SIG-M5 treated with dmso at 0.1 percent for 504 hours (cell line): Measurements from ENCODE around the gene MDC1.

Source experiments
- DNase-seq: peaks from one replicate; lab custom pipeline; 2025; ENCODE audit not compliant: unreplicated experiment; lab: John Stamatoyannopoulos, UW

The MDC1 gene

DNA sequence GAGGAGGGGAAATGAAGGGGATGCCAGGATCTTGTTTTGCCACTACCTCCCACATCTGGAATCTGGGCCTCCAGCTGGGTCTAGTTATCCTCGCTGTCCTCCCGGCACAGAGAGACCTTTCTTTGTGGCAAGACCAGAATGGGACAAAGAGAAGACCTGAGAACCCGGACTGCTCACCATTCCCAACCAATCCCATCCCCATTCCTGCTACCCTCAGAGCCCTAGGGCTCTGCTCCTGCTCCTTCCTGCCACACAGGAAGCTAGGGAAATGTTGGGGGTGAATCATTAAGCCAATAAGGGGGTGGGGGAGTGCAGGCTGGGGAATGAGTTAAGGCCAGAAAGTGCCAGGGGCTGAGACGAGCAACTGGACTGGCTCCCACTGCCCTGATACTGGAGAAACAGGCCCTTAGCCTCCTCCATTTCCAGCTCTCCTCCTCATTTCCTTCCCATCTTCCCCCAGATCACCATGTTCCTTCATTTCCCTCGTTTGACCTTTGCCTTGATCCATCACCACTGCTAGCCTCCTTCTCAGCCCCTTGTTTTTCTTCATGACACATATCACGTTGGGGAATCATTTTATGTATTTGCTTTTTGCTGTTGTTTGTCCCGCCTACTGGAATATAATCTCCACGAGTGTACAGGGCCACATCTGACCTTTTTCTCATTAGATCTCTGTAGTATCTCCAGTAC lies 31.9 kb upstream of the MDC1 start:
- DNase-seq = no peak

DNA sequence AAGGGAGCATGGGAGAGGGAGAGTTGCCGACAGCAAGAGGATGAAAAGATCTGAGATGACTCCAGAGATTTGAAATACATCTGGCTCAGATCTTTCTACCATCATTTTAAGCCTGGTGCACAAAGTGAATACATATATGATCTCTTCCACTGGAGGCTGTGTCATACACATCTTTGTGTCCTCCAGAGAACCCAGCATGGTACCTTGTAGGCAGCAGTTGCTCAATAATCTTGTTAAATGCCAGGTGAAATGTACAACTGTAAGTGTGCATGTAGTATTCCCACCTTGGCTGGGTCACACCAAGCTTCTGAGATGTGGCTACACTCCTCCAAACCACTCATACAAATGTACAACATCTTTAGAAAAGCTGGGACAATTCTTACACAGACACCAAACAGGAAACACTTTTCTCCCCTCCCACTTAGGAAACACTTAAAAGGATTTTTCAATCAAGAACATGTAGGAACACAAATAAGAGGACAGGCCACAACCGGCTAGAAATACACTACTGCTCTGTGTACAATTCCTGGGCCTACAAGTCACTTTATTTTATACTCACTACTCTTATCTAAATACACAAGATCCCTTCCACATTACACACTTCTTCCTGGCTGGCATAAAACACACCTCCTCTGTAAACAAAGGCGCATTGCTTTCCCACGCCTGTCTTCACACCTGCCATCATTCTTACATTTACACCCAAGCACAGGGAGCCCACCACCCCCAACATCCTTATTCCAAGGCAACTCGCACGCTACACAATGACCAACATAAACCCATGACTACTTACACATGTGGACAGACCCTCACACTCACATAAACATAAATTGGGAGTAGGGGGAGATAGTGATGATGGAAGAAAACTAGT lies 31.1 kb upstream of the MDC1 start:
- no peak for DNase-seq

DNA sequence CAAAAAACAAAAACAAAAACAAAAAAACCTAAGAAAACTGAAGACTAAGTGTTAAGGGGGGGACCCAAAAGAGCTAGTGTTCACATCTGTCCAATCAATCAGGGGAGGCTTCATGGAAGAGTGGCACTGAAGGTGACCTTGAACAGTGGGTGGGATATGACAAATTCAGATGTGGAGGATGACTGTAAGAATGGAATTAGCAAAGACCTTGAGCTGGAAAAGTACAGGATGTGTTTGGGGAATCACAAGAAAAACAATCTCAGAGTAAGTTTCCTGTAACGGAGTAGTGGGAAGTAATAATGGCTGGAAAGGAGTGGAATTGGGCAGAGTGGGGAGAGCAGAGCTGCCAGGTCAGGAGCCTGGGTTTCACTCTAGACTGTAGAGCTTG lies 30.2 kb upstream of the MDC1 start:
- no peak for DNase-seq

DNA sequence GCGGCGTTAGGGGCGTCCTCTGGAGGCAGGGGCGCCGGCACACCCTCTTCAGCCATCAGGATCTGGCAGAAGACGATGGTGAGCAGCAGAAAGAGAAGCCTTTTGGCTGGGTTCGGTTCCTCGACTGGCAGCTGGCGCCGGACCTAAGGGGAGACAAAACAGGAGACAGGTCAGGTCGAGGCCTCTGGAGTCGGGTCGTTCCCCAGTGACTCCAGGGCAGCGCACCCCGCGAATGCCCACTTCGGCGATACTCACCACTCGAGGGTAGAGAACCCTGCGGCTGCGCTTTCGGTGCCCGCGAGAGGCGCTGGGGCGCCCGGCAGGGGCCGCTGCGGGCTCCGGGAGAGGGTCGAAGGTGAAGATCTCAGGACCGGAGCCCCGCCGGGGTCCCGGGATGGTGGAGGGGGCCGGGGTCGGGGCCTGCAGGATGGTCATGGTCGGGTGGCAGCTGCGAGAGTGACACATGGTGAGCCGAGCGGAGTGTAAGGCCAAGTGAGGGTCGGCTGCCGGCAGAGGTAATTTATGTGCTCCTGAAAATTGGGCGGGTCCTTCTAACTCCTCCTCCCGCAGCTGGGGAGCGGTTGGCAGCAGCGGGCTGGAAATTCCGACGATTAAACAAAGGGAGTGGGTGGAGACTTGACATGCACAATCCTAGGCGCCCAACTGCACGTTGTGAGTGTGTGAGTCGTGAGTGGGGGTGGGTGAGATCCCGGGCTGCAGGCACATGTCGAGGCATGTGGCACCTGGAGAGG lies 27.1 kb upstream of the MDC1 start, which contains the start of gene IER3:
Gene IER3 (minus strand): TSS at position 494 of the 752 bp plus-strand sequence. CDS start 29 bp downstream, at position 465.
- DNase-seq = peak; percentile 78

DNA sequence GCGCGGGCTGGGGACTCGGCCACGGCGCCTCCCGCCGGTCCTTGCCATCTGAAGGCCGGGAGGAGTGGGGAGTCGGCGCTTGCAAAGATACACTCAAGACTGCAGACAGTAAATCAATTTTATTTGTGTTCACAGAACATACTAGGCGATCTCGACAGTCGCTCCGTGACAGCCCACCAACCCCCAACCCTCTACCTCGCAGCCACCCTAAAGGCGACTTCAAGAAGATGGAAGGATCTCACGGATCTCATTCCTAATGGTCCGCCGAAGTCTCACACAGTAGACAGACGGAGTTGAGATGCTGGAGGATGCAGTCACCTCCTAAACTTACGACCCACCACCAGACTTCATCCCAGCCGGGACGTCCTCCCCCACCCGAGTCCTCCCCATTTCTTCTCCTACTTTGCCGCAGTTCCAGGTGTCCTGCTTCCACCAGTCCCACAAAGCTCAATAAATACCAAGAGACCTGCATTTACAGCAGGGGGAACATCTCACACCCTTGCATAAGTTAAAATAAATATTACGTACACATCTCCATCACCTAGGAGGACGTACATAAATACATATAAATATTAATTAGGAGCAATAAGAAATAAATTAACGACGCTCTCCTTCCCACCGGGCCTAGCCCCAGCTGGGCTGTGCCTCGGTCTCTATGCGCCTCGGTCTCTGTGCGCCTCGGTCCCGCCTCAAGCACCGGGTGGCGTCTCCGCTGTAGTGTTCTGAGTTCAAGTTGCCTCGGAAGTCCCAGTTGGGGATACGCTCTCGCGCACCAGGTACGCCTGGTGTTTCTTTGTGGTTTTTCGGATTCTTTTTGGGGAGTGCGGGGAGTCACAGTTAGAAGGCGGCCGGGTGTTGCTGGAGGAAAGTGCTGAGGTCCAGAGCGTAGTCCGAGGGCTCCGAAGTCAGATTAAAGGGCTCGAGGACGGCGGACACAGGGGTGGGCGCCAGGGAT lies 26.3 kb upstream of the MDC1 start:
- no peak for DNase-seq

DNA sequence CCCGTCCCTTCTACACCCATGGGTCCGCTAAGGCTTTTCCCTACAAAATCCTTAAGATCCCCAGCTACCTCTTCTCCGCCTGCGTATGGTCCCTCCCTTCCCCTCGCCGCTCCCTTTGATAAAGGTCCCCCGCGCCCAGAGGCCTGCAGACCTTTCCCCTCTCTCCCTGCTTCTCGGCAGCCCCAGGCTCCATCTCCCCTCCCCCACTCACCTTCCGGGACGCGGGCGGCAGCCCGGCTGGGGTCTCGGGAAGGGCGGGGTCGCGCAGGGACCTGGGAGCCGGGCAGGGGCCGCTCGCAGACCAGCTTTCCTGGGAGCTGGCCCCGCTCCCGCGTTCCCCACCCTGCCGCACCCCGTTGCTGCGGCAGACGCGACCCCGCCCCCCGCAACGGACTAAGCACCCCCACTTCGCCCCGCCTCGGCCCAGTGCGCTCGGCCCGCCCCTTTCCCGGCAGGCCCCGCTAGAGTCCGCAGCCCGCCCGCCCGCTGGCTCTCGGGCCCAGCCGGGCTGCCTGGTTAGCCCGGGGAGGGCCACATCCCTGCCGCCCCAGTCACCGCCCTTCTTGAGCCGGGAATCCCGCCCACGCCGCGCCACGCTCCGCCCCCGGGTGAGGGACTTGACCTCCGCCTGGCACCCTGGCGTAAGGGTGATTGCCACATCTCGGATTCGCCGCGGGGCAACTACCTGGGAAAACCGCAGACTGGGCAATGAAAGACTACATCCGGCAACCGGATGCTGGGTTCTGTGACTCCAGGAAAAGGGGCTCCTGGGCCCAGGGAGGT lies 25.4 kb upstream of the MDC1 start, which contains the start of gene FLOT1:
Gene FLOT1 (minus strand): TSS at position 372 of the 783 bp plus-strand sequence. CDS start 498 bp downstream, outside the sequence.
- peak; percentile 94 for DNase-seq

DNA sequence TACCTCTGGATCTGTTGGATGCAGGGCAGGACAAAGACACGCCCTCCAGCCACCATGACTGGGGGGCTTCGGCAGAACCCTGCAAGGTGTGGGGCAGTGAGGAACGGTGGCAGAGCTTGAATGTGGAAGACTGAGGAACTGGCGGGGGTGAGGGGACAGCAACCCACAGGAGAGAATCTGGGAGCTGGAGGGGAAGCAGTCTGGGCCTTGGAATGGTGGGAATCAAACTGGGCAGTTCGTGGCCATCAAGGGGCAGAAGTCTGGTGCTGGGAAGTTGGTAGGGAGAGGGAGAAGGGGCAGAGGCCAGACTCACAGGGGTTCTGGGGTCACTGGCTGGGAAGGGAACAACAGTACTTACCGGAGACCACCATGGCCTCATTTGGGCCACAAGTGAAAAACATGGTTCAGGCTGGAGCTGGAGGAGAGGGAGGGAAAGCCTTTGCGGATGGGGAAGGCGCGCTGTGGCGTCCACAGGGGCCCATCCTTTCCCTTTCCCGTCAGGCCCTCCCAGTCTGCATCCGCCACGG lies 24.8 kb upstream of the MDC1 start:
- DNase-seq = no peak

DNA sequence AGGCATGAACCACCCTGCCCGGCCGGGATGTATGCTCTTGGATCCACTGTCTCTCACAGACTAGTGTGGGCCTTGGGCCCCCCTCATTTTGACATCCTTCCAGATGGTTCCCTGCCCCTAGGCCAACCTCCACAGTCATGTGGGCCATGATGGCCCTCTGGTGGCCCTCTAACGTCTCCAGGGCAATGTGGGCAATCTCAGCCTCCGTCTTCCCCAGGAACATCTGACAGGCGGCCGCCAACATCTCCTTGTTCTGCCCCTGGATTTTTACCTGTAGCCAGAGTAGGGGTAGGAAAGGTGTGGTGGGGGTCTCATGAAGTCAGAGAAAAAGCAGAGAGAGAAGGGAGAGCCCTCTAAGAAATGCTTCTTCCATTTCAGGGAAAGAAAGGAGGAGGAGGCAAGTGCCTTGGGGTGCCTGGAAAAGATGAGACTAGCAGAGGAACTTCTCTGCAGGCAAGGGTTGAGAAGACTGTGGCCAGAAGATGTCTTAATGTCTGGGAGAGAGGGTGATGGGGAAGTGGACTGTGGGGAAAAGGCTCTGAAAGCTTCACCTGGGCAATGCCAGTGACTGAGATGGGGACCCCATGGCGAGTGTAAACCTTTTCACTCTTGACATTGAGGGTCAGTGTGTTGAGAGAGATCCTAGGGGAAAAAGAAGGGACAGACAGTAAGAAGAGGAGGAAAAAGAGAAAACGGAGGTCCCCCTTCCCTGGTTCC lies 24.1 kb upstream of the MDC1 start:
- no peak for DNase-seq

DNA sequence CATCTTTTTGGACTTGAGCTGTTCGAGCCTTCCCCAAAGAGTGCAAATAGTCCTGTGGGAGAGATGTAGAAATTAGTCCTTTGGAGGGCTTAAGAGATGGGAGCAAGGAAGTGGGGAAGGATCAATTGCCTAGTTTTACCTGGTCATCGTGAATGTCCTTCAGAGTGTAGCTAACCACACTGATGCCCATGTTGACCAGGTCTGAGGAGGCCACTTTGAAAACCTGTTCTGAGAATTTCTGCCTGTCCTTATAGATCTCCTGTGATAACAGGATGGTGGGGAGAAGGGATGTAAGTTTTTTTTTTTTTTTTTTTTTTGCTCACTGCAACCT lies 23.4 kb upstream of the MDC1 start:
- no peak for DNase-seq

DNA sequence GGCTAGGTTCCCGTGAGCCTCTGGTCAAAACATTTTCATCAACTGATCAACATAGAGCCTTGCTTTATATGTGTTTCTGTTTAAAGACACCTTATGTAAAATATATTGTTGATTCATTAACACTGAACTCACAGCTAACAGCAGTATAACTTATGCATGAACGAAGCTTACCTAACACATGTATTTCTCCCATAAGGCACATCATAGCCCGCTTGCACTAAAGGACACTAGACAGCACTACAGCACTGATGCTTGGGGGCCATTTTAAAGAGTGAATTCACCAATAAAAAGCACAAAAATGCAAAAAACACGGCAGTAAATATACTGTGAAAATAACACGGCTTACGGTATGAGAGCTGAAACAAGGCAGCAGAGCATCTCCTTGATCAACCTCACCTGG lies 21.5 kb upstream of the MDC1 start:
- no peak for DNase-seq

DNA sequence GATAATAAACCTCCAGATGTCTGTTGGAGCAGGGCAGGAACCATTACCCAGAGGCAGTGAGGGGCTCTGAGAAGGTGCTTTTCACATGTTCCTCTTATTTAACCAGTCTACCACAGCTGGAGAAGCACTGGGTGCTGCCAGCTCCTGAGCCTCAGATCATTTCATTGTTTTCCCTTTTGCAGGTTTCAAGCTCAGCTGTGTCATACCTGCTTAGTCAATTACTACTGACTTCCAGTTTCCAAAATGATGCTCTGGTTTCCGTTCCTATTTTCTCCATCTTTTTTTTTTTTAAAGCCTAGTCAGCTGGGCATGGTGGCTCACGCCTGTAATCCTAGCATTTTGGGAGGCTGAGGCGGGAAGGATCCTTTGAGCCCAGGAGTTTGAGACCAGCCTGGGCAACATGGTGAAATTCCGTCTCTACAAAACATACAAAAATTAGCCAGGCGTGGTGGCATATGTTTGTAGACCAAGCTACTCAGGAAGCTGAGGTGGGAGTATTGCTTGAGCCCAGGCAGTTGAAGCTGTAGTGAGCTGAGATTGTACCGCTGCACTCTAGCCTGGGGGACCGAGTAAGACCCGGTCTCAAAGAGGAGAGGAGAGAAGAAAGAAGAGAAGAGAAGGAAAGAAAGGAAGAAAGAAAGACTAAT lies 18.7 kb upstream of the MDC1 start:
- no peak for DNase-seq

DNA sequence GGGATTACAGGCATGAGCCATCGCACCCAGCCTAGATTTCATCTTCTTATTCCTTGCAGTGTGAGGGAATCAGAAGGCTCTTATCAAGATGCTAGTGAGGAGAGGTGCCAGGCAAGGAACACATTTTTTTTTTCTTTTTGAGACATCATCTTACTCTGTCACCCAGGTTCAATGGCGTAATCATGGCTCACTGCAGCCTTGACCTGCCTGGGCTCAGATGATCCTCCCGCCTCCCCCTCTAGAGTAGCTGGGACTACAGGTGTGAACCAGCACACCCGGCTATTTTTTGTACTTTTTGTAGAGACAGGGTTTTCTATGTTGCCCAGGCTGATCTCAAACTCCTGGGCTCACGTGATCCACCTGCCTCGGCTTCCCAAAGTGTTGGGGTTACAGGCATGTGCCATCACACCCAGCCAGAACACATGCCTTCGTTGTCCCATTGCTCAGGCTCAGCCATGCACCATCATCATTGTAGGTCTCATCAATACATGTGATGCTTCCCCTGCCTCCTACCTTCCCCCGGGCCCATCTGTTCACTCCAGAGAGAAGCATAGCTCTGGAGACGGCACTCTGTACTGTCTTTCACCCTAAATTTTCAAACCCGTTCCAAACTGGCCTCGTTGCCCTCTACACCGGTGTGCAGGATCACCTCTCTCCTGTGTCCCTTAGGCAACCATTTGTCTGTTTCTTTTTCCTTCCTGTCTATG lies 15.3 kb upstream of the MDC1 start:
- no peak for DNase-seq

DNA sequence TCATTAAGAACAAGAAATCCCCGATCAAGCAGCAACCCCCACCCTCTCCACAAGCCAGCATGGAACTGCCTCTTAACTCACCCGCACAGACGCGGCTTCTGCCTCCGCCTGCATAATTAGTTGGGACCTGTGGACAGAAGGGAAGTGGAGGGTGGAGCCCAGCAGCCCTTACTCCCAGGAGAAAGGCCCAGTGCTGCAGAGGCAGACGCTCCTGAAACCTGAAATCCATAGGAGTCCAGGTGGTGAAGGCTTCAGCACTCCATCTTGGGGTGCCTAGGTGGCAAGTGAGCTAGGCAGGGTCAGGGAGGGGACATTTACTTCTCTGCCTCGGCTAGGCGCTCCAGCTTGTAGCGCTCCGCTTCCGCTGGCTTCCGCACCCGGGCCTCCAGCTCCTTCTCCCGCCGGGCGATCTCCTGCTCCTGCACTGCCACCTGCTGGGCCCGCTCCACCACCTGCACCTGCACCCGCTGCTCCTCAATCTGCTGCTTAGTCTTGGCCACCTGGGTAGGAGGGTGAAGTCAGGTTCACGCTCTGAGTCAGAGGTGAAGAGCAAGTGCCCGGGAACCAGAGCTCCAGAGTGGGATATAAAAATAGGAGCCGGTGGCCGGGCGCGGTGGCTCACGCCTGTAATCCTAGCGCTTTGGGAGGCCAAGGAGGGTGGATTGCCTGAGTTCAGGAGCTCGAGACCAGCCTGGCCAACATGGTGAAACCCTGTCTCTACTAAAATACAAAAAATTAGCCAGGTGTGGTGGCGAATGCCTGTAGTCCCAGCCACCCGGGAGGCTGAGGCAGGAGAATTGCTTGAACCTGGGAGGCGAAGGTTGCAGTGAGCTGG lies 13.7 kb upstream of the MDC1 start:
- peak; percentile 29 for DNase-seq

DNA sequence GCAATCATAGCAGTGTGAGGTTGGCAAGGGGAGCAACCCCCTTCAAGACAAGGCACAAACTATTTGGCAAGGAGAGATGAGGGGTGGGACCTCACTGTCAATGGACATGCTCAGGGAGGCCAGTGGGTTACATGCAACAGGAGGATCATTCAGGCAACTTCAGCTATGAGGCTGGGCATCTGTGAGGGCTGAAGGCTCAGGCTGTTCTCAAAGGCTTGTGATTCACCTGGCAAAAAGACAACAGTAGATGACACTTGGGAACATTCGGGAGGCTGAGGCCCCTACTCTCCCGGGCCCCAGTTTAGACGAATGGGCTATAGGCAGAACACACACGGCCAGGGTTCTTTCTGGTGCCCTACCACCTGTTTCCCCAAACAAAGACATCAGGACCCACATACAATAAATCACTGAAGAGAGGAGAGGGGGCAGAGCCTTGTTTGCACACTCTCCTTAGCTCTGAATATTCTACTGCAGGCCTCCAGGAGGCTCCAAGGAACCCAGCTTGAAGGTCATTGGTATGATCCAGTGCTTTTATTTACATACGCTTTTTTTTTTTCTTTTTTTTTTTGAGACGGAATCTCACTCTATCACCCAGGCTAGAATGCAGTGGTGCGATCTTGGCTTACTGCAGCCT lies 11.0 kb upstream of the MDC1 start:
- DNase-seq = no peak

DNA sequence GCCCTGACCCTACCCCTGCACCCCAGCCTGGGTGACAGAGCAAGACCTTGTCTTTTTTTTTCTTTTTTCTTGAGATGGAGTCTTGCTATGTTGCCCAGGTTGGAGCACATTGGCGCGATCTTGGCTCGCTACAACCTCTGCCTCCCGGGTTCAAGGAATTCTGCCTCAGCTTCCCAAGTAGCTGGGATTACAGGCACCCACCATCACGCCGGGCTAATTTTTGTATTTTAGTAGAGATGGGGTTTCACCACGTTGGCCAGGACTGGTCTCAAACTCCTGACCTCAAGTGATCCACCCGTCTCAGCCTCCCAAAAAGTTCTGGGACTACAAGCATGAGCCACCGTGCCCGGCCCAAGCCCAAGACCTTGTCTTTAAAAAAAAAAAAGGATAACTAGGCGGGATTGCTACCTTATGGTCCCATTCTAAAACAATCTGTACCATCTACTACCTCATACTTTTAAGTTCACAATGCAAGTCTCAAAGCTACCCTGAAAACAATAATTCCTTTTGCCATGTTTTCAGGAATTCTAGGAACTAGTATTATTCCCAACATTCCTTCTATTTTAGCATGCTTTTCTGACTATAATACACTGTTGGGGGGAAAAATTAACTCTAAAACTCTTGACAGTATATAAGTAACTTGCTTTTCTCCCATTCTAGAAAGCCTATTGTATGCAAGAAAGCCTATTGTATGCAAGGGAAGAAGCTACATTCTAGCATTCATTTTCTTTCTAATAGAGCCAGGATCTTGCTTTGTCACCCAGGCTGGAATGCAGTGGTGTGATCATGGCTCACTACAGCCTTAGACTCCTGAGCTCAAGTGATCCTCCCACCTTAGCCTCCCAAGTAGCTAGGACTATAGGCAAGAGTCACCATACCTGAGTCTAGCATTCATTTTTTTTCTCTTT lies 9.7 kb upstream of the MDC1 start:
- DNase-seq = no peak
